DOHH2 (cell line): ENCODE measurements around the gene MGP.

Experiments
- H3F3A ChIP-seq: fragments of 200-600 bp; sonication (generic), shearing (Covaris generic); 2 replicates; pipeline ENCODE4 v1.6.0; 2016; ENCODE audit warnings: antibody characterized with exemption, mild to moderate bottlenecking; ENCODE audit not compliant: control insufficient read depth, insufficient read depth
- H3K27ac ChIP-seq: fragments of 200-600 bp; sonication (generic); 2 replicates; pipeline ENCODE4 v1.5.1; 2014; ENCODE audit warnings: low read depth, mild to moderate bottlenecking, low read length, moderate library complexity
- H3K27me3 ChIP-seq: fragments of 200-600 bp; sonication (generic); 2 replicates; pipeline ENCODE4 v1.6.1; 2014; ENCODE audit warnings: mild to moderate bottlenecking, low read length, mixed read lengths; ENCODE audit not compliant: control insufficient read depth
- H3K36me3 ChIP-seq: fragments of 200-600 bp; sonication (generic); 2 replicates; pipeline ENCODE4 v1.6.1; 2014; ENCODE audit warnings: mild to moderate bottlenecking, low read length, moderate library complexity, mixed read lengths; ENCODE audit not compliant: control insufficient read depth
- H3K4me1 ChIP-seq: fragments of 200-600 bp; sonication (generic); 2 replicates; pipeline ENCODE4 v1.6.1; 2014; ENCODE audit warnings: mild to moderate bottlenecking, low read length, mixed read lengths; ENCODE audit not compliant: control insufficient read depth
- H3K4me2 ChIP-seq: fragments of 200-600 bp; sonication (generic); 2 replicates; pipeline ENCODE4 v1.6.0; 2014; ENCODE audit warnings: mild to moderate bottlenecking, low read length, moderate library complexity
- H3K4me3 ChIP-seq: fragments of 200-600 bp; sonication (generic); 2 replicates; pipeline ENCODE4 v1.5.1; 2014; ENCODE audit warnings: mild to moderate bottlenecking, low read length, mixed read lengths
- H3K79me2 ChIP-seq: fragments of 200-600 bp; sonication (generic); 2 replicates; pipeline ENCODE4 v1.6.1; 2014; ENCODE audit warnings: mild to moderate bottlenecking, low read length, mixed read lengths; ENCODE audit not compliant: control insufficient read depth
- H3K9me2 ChIP-seq: fragments of 200-600 bp; sonication (generic); replicated peaks from 2 replicates; pipeline ENCODE4 v1.6.1; 2014; ENCODE audit warnings: mild to moderate bottlenecking, low read length, mixed read lengths; ENCODE audit not compliant: control insufficient read depth
- H3K9me3 ChIP-seq: fragments of 200-600 bp; sonication (generic); 2 replicates; pipeline ENCODE4 v1.6.1; 2014; ENCODE audit warnings: antibody characterized with exemption, low read length, mixed read lengths; ENCODE audit not compliant: control insufficient read depth, insufficient read depth
- H4K20me1 ChIP-seq: fragments of 200-600 bp; sonication (generic); 2 replicates; pipeline ENCODE4 v1.6.0; 2014; ENCODE audit warnings: low read depth, mild to moderate bottlenecking, antibody characterized with exemption, low read length, moderate library complexity; ENCODE audit not compliant: control insufficient read depth, insufficient read depth
- CTCF ChIP-seq: fragments of 200-600 bp; sonication (generic); IDR thresholded peaks from one replicate; pipeline ENCODE4 v1.5.1; 2014; ENCODE audit warnings: antibody characterized with exemption, mild to moderate bottlenecking, low read depth, low read length; ENCODE audit not compliant: poor library complexity, severe bottlenecking
- EZH2phosphoT487 ChIP-seq: fragments of 200-600 bp; sonication (generic); IDR thresholded peaks from 2 replicates; pipeline ENCODE4 v1.6.1; 2017; ENCODE audit warnings: borderline replicate concordance, mild to moderate bottlenecking, antibody characterized with exemption, low read length, moderate library complexity, mixed read lengths

Gene MGP

GRCh38 chr12:14910090-14910915 is 24.6 kb upstream of the MGP start:
- H3K9me3 ChIP-seq, result no peaks in the 10 kb centered on the region
- H3K27ac ChIP-seq, result no peak overlapping the region
- H3K4me2 ChIP-seq, result no peak overlapping the region
- H3F3A ChIP-seq, result no peaks in the 10 kb centered on the region
- no peaks in the 10 kb centered on the region for H4K20me1 ChIP-seq
- H3K79me2 ChIP-seq, result no peaks in the 10 kb centered on the region
- no peaks in the 10 kb centered on the region for H3K9me2 ChIP-seq
- no peak overlapping the region for H3K4me3 ChIP-seq
- TF ChIP-seq EZH2phosphoT487 (no peak), CTCF (no peak)
- H3K4me1 ChIP-seq, result peaks cover 11% of the 10 kb centered on the region
- H3K36me3 ChIP-seq, result no peaks in the 10 kb centered on the region
- no peaks in the 10 kb centered on the region for H3K27me3 ChIP-seq

- Histone ChIP-seq H3K9me2 (no peaks in the 10 kb centered on the region), H3K79me2 (no peaks in the 10 kb centered on the region), H4K20me1 (no peaks in the 10 kb centered on the region), H3F3A (no peaks in the 10 kb centered on the region), H3K36me3 (no peaks in the 10 kb centered on the region), H3K27me3 (no peaks in the 10 kb centered on the region), H3K4me3 (no peak overlapping the region), H3K9me3 (no peaks in the 10 kb centered on the region), H3K4me1 (no peaks in the 10 kb centered on the region), H3K27ac (no peak overlapping the region), H3K4me2 (no peak overlapping the region)
- TF ChIP-seq CTCF (no peak), EZH2phosphoT487 (no peak)
Measured at GRCh38 chr12:14907953-14908352, 22.3 kb upstream of the MGP start.

- Histone ChIP-seq H3K4me1 (no peaks in the 10 kb centered on the region), H3K9me3 (no peaks in the 10 kb centered on the region), H3K27me3 (no peaks in the 10 kb centered on the region), H3K36me3 (no peaks in the 10 kb centered on the region), H3K4me2 (no peak overlapping the region), H3K4me3 (no peak overlapping the region), H4K20me1 (no peaks in the 10 kb centered on the region), H3K27ac (no peak overlapping the region), H3F3A (no peaks in the 10 kb centered on the region), H3K79me2 (no peaks in the 10 kb centered on the region), H3K9me2 (no peaks in the 10 kb centered on the region)
- TF ChIP-seq CTCF (no peak), EZH2phosphoT487 (no peak)
Measured at GRCh38 chr12:14906114-14906513, 20.5 kb upstream of the MGP start.
